Measurements from ENCODE around the gene GADD45G.

Gene GADD45G

DNA sequence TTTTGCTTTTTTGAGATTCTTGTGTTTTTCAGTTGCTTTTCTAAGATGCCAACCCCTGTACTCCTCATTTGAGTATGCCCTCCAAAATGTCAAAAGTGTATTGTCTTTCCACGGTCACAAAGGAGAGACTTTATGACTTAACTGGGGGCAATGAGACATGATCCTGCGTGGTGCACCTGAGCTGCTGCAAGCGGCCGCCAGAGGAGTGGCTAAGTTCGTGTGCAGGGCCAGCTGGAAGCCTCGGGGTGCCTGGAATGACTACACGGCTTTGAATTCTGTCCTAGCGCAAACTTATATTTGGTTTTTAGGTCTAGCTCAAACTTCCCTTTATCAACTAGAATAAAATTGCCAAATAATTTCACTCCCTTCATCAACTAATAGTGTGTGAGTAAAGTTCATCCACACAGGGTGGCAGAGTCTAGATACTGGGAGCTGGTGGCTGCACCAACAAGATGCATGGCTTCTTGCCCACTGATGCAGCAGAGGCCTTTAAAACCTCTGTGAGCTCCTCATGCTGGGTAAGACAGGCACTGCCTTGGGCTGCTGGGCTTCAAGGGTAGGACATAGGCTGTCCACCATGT is 4.7 kb downstream of the GADD45G start:
- no peak for DNase-seq (ENCODE audit: low spot score)

DNA sequence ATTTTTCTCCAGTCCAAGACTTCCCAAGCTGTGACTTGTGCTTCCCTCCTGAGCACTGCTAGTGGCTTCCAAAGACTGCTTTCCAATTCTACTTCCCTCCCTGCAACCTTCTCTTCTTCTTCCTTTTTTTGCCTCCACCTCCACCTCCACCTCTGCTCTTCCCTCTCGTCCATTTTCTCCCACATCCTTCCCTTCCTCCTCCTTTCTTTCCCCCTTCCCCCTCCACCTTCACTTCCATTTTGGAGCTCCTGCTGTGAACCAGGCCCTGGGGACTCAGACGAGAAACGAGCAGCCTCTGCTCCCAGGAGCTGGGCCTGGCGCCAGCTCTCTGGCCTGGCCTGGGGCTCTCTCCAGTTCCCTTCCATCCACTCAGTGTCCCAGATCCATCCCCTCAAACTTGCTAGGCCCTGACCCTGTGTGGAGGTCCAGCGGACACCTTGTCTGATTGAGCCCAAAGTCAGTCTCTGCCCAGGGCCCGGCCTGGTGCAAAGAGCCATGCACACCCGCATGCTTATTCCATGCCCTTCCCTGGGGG is 5.6 kb downstream of the GADD45G start:
- DNase-seq (ENCODE audit: low spot score), result no peak

DNA sequence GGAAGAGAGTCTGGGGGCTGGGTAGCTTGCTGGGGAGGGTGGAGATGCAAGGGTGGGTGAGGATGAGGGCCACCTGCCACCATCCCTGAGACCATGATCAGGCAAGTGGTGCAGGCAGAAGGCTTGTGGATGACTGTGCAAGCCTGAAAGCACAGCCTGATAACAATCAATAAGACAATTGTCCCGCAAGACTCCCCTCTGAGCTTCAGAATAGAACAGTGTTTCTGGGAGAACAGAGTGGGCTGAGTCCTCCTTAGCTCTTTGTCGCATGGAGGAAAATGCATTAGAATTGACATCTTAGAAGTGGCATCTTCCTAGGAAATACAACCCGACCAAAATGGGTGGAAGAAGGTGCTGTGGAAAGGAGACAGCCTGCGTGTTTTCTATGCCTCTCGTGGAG is 6.6 kb downstream of the GADD45G start:
- no peak for DNase-seq (ENCODE audit: low spot score)

DNA sequence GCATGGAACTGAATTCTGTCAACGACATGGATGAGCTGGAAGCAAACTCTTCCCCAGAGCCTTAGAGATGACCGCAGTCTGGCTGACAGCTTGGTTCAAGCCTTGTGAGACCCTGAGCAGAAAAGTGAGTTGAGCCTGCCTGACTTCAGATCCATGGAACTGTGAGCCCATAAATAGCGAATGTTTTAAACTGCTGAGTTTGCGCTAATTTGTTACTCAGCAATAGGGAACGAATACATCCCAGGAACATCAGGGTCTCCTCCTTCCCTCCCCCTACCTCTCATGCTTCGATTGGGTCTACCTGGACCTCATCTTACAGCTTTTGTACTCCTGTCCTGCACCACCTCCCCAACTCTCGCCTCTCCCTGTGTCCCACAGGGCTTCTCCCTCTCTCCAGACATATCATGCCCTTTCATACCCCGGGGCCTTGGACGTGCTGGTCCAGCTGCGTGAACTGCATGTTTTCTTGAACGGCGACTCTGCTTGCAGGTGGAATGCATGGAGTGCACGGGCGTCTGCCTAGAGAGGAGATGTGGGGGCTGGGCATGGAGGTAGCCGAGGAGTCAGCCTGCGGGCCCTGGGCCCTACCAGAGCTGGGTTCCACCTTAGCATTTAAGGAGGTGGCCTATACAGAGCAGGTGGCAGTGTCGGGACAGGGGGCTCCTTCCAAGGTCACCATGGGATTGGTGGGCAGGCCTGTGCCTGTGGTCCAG is 7.9 kb downstream of the GADD45G start:
- no peak for DNase-seq (ENCODE audit: low spot score)

DNA sequence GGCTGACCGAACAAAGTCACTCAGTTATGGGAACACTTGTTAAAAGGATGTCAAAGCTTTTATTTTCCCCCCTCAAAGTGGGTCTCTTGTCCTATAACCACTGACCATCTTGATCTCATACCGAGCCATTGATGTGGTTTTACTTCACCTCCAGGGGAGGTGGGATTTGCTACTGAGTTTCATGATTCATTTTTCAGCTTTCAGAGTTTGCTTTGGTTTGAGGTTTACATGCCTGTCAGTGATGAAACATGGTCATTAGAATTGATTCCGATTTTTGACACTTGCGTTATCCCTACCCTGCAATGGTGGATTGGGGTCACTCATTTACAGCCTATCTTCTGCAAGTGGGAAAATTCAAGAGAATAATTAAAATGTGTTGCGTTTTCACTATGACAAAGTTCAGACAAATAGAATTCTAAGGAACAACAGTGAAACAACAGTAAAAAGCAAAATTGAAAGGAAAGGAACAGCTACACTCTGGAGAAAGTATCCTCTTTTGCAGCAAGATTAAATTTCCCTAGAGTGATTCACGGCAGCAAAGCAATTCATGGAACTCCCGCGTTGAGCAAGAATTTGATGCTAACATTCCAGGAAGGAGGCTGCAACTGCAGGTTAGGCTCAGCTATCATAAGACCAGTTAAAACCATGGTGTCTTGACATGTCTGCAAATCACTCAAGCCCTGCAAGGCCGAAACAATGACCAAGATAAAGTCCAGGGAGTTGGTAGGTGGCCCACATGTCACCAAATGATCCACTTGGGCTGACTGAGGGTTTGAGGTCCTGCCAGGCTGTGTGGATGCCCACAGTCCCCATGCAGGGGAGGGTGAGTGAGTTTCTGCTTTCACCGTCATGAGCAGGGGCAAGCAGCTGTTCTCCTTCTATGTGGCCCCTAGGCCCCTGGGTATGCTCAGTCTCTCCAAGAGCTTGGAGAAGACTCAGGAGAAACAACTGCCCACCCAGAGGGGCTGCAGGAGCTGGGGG is 9.4 kb downstream of the GADD45G start:
- DNase-seq (ENCODE audit: low spot score), result no peak

GRCh38 chr9:89615661-89616060 is 10.8 kb downstream of the GADD45G start:
- DNase-seq (ENCODE audit: low spot score), result no peak

GRCh38 chr9:89616411-89616810 is 11.6 kb downstream of the GADD45G start:
- DNase-seq (ENCODE audit: low spot score), result no peak

- DNase-seq (ENCODE audit: low spot score), result no peak
These were observed 13.2 kb downstream of the GADD45G start for GRCh38 chr9:89617978-89618377.

- no peak for DNase-seq (ENCODE audit: low spot score)
These were observed 14.2 kb downstream of the GADD45G start for GRCh38 chr9:89619019-89619418.

GRCh38 chr9:89619424-89620138 is 14.8 kb downstream of the GADD45G start:
- no peak for DNase-seq (ENCODE audit: low spot score)

GRCh38 chr9:89621031-89621430 is 16.2 kb downstream of the GADD45G start:
- no peak for DNase-seq (ENCODE audit: low spot score)

DNA sequence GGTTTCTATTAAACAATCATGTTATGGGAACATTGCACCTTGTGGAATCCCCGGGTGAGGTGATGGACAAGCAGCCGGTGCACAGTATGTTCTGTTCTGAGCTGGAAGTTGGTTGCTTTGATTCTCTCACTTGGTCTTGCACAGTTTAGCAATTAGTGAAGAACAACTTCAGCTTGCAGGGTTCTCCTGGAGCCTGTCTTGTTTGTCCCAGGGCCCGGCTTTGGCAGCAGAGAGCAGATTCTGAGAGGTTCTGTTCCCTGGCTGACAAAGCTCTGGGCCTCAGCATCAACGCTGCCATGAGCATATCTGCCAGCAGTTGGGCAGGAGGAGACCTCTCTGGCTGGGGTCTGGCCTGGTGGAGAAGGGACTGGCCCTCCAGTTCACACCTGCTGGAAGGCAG is 16.9 kb downstream of the GADD45G start:
- DNase-seq (ENCODE audit: low spot score), result no peak

DNA sequence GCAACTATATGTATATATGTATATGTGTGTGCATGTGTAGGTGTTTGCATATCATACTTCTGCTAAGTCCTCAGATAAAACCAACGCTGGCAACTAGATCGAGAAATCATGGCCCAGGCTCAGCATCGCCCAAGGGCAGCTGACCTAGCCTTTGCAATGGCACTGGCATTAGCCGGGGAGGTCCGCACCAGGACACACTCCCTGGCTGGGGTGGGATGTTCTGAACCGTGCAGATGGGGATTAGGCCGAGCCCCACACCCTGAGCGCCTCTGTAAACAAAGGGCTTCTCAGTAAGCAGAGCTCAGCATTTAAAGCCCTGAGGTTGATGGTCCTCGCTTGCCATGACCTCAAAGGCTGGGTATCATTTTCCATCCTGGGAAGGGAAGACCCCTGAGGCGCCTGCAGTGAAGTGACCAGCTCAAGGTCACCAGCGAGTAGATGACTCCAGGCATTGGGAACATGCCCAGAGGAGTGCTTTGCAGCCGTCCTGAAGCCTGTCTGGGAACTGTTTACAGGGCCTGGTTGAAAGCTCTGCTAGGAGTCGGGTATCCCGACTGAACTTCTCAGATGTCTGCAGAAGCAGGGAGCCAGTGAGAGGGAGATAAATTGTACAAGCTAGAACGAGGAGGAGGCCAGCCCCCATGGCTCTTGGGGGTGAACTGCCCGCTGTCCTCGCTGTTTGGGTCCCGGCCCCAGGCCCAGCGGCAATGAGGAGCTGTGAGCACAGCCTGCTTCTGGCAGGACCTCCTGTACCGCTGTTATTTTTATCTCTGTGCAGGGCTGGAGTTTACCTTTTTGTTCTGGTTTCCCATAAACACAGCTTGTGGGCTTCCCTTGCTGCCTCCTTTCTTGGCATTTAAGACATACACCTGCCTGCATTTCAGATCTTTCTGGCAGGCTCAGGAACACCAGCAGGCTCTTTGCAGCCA is 18.4 kb downstream of the GADD45G start:
- DNase-seq (ENCODE audit: low spot score), result no peak

- DNase-seq (ENCODE audit: low spot score), result peak; percentile 31
These were observed 19.2 kb downstream of the GADD45G start for GRCh38 chr9:89623925-89624420.

- DNase-seq (ENCODE audit: low spot score), result no peak
These were observed 21.2 kb downstream of the GADD45G start for GRCh38 chr9:89625721-89626687.

DNA sequence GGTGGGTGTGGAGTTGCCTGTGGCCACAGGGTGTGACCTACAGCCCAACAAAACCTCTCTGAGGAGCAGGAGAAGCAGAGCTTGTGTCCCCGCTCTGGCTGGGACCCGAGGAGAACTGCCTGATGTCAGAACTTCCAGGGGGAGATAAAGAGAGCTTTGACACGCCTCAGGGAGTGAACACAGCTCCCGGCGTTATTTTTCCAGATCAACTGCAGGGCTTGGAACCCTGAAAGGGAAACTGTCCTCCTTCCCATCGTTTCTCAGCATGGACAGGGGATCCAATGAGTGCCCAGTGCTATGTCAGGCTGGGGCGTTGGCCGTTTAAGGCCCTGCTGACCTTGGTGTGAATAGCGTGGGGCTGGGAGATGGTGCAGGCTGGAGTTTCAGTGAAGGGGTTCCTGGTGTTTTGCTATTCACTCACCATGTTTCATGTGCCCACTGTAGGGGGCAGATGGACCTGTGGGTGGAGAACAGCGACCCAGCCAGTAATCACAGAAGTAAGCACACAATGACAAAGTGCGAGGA is 22.0 kb downstream of the GADD45G start:
- DNase-seq (ENCODE audit: low spot score), result no peak

- no peak for DNase-seq (ENCODE audit: low spot score)
These were observed 23.8 kb downstream of the GADD45G start for GRCh38 chr9:89628601-89629000.

DNA sequence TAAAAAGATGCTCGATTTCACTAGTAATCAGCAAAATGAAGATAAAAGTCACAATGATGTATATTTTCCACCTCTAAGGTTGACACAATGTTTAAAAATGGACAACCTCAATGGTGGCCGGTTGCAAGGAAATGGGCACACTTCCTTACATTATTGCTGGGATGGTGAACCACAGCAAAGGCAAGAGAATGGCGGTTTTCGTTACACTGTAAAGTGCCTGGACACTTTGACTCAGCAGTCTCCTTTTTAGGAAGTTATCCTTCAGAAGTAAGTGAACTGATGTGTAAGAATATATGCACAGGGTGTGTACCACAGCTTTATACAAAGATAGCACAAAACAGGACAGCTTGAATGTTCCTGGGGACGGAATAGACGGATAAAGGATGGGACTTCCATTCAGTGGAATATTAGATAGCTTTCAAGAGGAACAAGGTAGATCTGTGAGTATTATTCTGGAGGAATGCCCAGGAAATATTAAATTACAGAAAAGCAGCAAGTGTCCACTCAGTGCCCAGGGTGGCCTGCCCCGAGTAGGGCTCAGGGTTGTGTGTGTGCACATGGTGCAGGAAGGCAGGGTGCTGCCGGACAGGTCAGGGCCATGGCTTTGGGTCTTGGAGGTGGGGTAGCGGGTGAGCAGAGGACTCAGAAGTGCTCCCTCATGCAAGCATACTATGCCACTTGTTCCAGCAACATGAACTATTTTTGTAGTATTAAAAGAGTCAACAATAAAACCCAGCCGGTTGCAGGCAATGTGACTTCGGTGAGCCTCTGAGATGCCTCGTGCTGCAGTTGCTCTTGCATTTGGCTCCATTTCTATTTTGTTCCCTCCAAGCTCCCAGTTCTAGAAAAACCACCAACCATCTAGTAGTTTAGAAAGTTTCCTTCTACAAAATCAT is 24.5 kb downstream of the GADD45G start:
- no peak for DNase-seq (ENCODE audit: low spot score)
